Measurements from ENCODE around the gene ART3. TPM values are rescaled to one million over a fixed set of nuclear protein-coding genes. Genes with fewer than 3 reads are reported as not detected.

The ART3 gene
- total and polyA plus RNA-seq, 9 of the 15 experiments (the other 6 are each of a cell fraction or from before 2014, with no cell fraction given), result 0.69 to 1.4 (median 1.1) TPM; not detected in 1

DNA sequence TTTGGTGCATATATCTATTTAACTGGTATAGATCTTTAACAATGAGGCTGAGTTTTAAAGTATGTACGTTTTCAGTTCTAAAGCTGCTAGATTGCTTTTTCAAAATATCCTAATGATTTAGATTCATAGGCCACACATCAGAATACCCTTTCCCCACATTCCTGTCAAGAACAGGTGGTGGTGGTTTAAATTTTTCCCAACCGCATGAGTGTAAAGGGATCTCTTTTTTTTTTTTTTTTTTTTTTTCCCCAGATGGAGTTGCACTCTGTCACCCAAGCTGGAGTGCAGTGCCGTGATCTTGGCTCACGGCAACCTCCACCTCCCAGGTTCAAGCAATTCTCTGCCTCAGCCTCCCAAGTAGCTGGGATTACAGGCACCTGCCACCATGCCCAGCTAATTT is 45.7 kb downstream of the ART3 start (continued):
- TF ChIP-seq, protein P1, sequence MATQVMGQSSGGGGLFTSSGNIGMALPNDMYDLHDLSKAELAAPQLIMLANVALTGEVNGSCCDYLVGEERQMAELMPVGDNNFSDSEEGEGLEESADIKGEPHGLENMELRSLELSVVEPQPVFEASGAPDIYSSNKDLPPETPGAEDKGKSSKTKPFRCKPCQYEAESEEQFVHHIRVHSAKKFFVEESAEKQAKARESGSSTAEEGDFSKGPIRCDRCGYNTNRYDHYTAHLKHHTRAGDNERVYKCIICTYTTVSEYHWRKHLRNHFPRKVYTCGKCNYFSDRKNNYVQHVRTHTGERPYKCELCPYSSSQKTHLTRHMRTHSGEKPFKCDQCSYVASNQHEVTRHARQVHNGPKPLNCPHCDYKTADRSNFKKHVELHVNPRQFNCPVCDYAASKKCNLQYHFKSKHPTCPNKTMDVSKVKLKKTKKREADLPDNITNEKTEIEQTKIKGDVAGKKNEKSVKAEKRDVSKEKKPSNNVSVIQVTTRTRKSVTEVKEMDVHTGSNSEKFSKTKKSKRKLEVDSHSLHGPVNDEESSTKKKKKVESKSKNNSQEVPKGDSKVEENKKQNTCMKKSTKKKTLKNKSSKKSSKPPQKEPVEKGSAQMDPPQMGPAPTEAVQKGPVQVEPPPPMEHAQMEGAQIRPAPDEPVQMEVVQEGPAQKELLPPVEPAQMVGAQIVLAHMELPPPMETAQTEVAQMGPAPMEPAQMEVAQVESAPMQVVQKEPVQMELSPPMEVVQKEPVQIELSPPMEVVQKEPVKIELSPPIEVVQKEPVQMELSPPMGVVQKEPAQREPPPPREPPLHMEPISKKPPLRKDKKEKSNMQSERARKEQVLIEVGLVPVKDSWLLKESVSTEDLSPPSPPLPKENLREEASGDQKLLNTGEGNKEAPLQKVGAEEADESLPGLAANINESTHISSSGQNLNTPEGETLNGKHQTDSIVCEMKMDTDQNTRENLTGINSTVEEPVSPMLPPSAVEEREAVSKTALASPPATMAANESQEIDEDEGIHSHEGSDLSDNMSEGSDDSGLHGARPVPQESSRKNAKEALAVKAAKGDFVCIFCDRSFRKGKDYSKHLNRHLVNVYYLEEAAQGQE (IDR thresholded peaks at IDR 0.05; ENCODE audit: borderline replicate concordance), result no peak
- TF ChIP-seq, protein P1 (CRISPR knock-in tag; IDR thresholded peaks at IDR 0.05; ENCODE audit: low read depth), result no peak
- no peak for TF ChIP-seq SPI1 (IDR thresholded peaks at IDR 0.05; ENCODE audit: borderline replicate concordance, low read depth, low read length)
- TF ChIP-seq ATF7 (IDR thresholded peaks at IDR 0.05), result no peak
- TF ChIP-seq MTA1 (IDR thresholded peaks at IDR 0.05; ENCODE audit: borderline replicate concordance), result no peak
- no peak for TF ChIP-seq RAD21 (CRISPR knock-in tag; conservative IDR thresholded peaks at IDR 0.05 in 1 of 2, IDR thresholded peaks at IDR 0.05 in 1 of 2)
